NCI-H526 (cell line): ENCODE measurements around the gene KRTAP4-9.
"Not testable (repeated sequence)": the region's sequence is repeated elsewhere in the genome, so short reads cannot be mapped to it uniquely, and the experiment has no call there.

Experiments used
- DNase-seq, 2 experiments: peaks; one replicate each; lab custom pipeline; 2025; lab: John Stamatoyannopoulos, UW

Gene KRTAP4-9

DNA sequence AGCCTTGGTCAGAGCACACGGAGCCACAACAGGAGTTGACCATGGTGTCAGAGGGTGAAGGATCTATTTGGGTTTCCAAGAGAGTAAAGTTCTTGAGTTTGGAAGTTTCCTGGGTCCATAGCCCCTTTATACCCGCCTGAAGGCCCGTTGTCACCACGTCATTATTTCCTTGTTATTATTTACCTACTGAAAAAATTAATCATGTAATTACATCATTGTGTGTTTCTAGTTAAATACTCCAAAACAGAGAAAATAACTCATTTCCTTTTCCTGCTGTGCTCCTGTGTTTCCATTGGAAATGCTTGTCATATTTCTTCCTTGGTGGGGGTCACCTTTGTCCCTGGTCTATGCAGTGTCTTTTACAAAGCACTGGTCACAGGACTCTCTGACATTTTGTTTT is 7.1 kb upstream of the KRTAP4-9 start, which contains the start of gene KRTAP4-8:
KRTAP4-8 (minus strand) TSS at position 101 of the 400 bp plus-strand sequence; CDS start at position 43, 58 bp downstream.
- DNase-seq: no peak

DNA sequence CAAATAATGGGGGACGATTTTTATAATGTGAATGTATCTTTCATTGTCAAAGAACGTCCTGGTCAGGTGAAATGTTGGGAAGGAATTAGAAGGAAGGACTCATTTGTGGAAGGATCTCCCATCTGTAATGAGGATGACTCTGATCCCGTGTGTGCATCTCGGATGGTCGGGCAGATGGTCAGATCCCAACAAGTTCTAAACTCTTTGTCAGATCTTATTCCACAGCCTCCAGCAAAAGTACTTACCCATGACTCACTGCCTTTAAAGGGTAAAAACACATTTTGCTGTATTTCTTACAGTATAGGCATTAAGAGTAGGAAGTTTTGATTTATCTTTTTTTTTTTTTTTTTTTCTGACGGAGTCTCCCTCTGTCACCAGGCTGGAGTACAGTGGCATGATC is 6.7 kb upstream of the KRTAP4-9 start:
- no peak for DNase-seq

DNA sequence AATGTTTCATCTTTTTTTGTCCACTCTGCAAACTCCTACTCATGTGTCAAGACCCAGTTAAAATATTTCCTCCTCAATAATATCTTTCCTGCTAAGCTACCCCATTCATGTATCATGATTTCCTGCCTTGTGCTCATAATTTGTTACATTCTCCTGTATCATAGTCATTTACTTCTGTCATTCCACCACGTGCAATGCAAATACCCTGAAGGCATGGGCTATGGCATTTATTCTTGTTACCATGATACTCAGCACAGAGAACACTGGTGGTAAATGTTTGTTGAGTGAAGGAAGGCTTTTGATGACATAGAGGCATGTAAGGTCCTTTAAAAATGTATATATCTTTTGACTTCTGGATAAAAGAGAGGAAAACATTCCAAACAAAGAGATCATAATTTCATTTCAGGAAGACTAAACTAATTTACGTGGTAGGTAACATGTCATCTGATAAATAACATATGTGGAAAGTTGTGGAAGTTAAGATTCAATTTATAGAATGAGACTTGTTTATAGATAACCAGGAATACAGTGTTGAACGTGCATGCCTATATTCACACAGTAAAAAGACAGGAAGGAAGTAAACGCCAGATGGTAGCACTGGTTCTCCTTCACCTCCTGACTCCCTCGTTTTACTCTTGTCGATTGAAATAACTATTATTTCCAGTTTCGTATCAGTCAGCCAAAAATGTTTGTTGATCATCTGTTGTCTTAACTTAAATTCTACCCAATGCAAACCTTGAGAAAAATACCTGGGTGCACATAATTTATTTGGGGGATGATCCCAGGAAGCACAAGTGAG is 5.3 kb upstream of the KRTAP4-9 start:
- not testable (repeated sequence) for DNase-seq

DNA sequence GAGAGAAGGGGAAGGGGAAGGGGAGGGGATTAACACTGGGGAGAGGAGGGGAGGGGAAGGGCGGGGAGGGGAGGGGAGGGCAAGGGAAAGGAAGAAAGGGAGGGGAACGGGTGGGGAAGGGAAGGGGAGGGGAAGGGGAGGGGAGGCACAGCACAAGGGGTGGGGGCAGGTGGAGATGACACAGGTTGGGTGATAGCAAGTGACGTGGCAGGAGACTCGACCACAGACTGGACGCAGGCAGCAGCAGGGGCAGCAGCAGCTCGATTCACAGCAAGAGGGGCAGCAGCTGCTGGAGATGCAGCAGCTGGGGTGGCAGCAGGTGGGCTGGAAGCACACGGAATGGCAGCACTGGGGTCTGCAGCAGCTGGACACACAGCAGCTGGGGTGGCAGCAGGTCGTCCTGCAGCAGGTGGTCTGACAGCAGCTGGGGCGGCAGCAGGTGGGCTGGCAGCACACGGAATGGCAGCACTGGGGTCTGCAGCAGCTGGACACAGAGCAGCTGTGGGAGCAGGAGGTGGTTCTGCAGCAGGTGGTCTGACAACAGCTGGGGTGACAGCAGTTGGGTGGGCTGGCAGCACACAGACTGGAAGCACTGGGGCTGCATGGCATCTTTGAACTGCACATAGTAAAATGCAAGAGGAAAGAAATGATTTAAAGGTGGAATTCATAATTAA is 3.5 kb upstream of the KRTAP4-9 start, which contains the start of gene KRTAP4-16:
KRTAP4-16 (minus strand) TSS at position 624 of the 674 bp plus-strand sequence; CDS start at position 624, 0 bp downstream.
- no peak for DNase-seq

DNA sequence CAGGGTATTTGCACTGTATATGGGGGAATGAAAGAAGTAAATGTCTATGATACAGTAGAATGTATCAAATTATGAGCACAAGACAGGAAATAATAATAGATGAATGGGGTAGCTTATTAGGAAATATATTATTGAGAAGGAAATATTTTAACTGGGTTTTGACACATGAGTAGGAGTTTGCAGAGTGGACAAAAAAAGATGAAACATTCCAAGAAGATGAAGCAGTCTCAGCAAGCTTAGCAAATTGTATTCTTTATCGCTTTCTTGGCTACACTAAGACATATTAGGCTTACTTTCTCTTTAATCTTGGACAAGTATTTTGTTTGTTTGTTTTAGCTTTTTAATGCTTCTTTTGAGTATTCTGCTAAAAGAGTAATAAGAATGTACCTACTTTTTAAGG is 1.3 kb upstream of the KRTAP4-9 start:
- DNase-seq: no peak

DNA sequence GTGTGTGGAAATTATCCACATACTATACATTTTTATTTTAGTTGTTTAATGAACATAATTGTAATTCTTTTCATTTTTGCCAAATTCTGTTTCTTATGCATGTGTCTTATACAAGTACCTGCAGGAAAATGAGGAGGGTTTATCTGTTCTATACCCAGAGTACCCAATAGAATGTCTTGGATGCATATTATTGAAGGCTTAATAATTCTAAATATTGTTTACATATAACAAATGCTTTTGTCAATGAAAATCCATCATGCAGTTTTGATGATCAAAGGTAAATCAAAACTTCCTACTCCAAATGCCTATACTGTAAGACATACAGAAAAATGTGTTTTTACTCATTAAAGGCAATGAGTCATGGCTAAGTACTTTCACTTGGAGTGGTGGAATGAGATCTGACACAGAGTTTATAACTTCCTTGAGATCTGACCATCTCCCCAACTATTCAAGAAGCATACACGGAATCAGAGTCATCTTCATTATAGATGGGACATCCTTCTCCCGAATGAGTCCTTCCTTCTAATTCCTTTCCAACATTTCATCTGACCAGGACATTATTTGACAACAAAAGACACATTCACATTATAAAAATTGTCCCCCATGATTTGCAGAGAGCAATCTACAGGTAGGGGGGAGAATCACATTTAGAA is 677 bp upstream of the KRTAP4-9 start:
- not testable (repeated sequence) for DNase-seq

DNA sequence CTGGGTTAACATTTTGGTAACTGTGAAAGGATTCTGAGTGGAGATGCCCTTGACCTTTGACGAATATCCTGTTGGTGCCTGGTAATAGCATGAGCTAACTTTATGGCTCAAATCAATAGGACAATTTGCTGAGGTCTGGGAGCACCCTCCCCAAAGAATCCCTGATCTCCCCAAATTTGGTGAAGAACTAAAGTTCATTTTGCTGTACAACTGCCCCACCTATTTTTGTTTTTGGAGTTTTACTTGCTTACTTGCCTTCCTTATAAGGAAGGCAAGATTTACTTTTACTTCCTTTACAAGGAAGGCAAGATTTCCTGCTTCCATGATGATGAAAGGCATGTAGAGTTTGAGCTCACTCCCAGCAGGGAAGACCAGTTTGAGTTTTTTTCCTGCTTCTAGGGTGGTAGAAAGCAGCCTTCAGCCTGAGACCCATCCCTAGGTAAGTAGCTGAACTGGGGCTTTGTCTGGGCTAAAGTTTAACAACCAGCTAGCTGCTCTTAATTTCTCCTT is 2.8 kb downstream of the KRTAP4-9 start:
- no peak for DNase-seq

DNA sequence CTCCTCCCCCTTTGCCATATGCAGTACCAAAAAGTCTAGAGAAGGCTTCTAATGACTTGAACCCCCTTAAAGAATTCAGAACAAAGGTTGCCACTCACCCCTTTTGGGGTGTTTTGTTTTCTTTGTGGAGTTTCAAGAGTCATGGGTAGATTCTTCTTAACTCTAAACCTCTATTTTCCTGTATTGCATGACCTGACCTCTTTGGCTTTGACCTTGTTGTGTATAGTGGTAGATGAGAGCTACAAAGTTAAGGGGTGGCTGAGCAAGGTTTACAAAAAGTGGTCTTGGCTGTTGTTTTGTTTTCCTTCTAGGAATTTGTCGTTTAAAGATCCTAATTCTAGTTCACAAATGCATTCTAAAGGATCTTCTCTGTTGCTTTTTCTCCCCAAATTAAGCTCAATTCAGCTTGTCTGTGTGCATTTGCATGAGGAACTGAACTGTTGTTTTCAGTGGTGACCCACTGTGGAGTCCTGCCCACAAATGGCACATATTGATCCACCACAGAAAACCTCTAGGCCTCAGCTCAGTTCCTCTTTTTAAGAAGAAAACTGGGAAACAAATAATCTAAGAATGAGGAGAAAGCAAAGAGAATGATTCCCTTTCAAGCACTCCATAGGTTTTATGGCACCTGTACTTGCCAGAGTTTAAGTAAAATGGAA is 3.7 kb downstream of the KRTAP4-9 start:
- DNase-seq: not testable (repeated sequence)

DNA sequence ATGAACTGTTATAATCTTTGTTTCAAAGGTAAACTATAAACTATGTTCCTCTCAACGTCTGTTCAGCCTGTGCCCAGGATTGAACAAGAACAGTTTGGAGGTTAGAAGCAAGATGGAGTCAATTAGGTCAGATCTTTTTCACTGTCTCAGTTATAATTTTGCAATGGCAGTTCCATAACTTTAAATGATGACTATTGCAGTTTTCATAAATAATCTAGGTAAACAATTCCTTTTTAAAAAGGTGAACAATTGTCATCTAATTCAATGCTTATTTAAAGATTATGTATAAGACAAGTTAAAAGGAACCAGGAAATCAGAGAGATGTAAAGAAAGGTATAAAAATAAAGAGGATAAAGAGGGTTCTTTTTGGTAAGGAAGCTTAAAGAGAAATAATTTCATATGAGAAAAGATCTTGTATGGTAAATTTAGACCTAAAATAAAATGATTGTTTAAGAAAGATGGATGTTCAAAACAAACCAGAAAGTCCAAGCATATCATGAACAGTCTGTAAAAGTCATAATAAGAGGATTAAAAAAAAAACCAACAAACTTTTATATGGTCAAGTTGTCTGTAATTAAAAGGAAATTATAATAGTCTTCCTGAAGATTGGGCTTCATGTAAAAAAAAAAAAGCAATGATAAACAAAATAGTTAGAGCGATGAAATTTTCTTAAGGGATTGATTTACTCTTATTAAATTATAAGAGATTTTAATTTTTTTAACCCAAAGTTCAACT is 6.1 kb downstream of the KRTAP4-9 start:
- no peak for DNase-seq

DNA sequence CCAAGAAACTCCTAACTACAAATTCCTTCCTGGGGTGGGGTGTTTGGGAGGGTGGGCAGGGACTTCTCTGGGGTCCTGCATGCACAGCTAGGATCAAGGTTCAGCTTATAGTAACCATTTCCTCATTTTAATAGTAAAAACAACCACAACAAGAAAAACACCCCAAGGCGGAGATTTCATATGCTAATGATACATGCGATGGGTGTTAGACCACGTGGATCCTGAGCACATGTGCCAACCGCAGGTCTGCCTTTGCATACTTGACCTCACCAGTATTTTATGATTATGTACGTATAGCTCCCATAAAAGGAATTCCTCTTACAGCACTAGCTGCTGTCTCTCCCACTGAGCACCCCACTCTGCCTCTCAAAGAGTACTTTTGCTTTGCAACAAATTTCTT is 11.1 kb downstream of the KRTAP4-9 start:
- peak; percentile 10 to 23 for DNase-seq

DNA sequence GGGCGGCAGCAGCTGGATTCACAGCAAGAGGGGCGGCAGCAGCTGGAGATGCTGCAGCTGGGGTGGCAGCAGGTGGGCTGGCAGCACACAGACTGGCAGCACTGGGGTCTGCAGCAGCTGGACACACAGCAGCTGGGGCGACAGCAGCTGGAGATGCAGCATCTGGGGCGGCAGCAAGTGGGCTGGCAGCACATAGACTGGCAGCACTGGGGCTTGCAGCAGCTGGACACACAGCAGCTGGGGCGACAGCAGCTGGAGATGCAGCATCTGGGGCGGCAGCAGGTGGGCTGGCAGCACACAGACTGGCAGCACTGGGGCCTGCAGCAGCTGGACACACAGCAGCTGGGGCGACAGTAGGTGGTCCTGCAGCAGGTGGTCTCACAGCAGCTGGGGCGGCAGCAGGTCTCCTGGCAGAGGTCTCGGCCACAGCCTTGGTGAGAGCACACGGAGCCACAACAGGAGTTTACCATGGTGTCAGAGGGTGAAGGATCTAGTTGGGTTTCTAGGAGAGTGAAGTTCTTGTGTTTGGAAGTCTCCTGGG is 12.7 kb downstream of the KRTAP4-9 start, which contains the start of gene KRTAP4-11:
KRTAP4-11 (minus strand) TSS at position 528 of the 541 bp plus-strand sequence; CDS start at position 470, 58 bp downstream.
- DNase-seq: not testable (repeated sequence)

DNA sequence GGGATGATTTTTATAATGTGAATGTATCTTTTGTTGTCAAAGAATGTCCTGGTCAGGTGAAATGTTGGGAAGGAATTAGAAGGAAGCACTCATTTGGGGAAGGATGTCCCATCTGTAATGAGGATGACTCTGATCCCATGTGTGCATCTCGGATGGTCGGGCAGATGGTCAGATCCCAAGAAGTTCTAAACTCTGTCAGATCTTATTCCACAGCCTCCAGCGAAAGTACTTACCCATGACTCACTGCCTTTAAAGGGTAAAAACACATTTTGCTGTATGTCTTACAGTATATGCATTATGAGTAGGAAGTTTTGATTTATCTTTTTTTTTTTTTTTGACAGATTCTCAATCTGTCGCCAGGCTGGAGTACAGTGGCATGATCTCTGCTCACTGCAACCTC is 13.5 kb downstream of the KRTAP4-9 start:
- DNase-seq: no peak

DNA sequence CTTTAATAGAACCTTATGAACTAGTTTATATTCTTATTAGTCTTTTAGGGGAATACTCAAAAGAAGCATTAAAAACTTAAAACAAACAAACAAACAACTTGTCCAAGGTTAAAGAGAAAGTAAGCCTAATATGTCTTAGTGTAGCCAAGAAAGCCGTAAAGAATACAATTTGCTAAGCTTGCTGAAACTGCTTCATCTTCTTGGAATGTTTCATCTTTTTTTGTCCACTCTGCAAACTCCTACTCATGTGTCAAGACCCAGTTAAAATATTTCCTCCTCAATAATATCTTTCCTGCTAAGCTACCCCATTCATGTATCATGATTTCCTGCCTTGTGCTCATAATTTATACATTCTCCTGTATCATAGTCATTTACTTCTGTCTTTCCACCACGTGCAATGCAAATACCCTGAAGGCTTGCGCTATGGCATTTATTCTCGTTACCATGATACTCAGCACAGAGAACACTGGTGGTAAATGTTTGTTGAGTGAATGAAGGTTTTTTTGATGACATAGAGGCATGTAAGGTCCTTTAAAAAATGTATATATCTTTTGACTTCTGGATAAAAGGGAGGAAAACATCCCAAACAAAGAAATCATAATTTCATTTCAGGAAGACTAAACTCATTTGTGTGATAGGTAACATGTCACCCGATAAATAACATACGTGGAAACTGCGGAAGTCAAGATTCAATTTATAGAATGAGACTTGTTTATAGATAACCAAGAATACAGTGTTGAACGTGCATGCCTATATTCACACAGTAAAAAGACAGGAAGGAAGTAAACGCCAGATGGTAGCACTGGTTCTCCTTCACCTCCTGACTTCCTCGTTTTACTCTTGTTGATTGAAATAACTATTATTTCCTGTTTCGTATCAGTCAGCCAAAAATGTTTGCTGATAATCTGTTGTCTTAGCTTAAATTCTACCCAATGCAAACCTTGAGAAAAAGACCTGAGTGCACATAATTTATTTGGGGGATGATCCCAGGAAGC is 14.8 kb downstream of the KRTAP4-9 start:
- DNase-seq: not testable (repeated sequence)

DNA sequence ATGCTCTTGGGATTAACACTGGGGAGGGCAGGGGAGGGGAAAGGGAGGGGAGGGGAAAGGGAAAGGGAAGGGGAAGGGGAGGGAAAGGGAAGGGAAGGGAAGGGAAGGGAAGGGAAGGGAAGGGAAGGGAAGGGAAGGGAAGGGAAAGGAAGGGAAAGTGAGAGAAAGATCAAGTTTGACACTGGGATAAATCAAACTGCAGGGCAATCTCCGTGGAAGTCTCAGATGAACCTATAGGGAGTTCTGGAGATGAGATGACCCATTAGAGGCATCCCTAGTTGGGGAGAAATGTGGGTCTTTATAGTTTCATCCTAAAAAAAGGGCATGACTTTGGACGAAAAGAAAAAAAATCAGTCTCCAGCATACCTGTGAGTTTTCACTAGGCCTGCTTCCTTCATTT is 16.6 kb downstream of the KRTAP4-9 start:
- DNase-seq: no peak

DNA sequence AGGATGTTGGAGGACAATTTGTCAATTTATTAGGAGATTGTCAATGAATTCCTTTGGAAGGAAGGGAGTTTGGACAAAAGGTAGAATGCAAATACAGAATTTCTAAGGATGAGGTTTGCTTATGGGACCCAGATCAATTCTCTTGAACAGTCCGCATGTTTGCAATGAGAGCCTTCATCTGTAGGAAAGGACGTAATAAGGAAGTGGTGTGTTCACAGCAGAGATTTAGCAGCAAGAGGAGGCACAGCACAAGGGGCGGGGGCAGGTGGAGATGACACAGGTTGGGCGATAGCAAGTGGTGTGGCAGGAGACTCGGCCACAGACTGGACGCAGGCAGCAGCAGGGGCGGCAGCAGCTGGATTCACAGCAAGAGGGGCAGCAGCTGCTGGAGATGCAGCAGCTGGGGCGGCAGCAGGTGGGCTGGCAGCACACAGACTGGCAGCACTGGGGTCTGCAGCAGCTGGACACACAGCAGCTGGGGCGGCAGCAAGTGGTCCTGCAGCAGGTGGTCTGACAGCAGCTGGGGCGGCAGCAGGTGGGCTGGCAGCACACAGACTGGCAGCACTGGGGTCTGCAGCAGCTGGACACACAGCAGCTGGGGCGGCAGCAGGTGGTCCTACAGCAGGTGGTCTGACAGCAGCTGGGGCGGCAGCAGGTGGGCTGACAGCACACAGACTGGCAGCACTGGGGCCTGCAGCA is 18.3 kb downstream of the KRTAP4-9 start:
- DNase-seq: not testable (repeated sequence)

DNA sequence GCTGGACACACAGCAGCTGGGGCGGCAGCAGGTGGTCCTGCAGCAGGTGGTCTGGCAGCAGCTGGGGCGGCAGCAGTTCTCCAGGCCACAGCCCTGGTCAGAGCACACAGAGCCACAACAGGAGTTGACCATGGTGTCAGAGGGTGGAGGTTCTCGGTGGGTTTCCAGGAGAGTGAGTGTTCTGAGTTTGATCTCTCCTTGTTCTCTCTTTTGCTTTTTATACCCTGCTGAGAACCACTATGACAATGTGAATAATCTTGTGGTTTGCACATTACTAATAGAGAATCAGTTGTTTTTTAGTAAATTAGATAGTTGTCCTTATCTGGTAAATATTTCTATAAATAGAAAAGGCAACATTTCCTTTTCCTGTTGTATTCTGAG is 18.8 kb downstream of the KRTAP4-9 start, which contains the start of gene KRTAP4-12:
KRTAP4-12 (minus strand) TSS at position 192 of the 381 bp plus-strand sequence; CDS start at position 132, 60 bp downstream.
- DNase-seq: not testable (repeated sequence)

DNA sequence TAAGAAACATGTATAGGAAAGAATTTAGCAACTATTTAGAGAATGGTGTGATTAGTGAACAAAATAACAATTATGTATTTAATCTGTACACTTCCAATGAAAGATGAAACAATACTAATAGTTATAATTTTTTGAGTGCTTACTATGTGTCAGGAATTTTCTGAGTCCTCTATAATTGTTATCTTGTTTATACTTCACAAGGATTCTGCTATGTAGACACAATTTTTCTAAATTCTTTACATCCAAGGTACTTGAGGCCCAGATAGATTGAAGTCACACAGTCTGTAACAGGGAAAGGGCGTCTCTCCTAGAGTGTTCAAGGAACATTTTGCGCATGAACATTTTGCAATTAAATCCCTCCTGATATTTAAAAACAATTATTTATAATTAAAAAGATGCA is 19.9 kb downstream of the KRTAP4-9 start:
- no peak for DNase-seq

DNA sequence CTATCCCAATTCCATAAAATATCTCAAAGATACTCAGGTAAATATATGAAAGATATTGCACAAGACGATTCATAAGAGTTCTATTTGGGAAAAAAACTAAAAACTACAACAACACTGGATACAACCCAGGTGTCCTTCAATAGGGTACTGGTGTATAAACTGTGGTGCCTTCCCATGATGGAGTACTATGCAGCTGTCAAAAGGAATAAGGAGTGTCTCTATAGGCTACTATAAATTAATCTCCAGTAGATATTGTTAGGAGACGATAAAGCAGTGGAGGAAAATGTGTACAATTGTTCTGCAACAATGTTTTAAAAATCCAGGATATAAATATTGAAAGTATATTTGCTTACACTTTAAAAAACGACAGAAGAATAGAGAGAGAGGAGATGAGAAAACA is 21.2 kb downstream of the KRTAP4-9 start:
- DNase-seq: no peak

DNA sequence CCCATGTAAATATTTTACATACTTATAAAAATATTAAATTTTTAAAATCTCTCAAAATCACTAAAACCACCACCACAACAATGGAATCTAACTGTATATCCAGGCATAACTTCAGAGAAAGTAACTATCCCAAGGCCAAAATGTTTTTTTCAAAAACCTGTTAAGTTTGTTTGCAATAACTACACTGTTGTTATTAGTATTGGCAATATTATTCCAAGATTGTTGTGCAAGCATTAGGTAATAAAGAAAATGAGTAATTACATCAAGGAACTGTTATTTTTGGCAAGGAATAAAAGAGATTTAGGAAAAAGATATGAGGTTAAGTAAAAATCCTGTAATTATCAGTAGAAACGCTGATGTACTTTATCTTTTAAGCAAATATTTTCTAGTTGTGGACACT is 22.2 kb downstream of the KRTAP4-9 start:
- no peak for DNase-seq
